Left hindlimb (tissue), 1 donor: ENCODE measurements around the gene CACNA2D3.

Source experiments
- DNase-seq: peaks from one replicate; pipeline ENCODE4 v3.0.0-alpha.2; 2018

CACNA2D3 gene

DNA sequence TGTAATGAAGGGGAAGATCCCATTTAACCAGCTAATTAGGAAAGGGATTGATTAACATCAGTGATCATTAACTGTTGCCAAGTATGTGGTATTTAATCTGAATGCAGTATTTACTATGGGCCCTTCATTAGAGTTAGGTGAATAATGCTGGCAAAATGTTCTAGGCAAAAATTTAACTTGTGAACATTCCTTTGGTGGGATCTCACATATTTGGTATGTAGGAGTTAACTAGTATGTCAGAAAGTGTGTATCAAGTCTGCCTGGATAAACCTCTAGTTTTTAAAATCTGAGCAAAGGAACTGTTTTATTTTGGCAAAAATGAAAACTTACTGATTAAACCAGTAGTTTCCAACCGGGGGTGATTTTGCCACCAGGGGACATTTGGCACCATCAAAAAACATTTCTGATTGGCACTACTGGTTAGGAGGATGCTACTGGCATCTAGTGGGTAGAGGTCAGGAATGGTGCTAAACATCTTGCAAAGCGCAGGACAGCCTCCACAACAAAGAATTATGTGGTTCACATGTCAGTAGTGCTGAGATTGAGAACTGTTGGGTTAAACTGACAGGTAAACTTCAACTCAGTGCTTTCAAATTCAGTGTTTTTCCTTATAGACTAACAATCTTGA is 783.0 kb downstream of the CACNA2D3 start:
- DNase-seq, result no peak

DNA sequence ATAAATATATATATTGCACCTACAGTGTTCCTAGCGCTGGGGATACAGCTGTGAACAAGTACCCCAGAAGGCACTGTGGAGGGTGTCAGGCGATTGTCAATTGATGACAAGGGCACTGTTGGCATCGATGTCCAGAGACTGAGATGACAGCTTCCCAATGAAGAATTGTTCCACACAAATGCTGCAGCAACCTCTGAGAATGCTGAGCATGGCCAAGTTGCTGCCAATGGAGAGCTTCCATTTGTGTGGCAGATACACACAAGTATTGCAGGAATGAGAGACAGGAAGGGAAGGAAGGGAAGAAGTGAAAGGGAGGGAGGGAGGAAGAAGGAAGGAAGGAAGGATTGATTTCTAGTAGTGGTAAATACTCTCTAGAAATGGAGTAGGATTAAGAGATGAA is 783.6 kb downstream of the CACNA2D3 start:
- DNase-seq, result no peak

DNA sequence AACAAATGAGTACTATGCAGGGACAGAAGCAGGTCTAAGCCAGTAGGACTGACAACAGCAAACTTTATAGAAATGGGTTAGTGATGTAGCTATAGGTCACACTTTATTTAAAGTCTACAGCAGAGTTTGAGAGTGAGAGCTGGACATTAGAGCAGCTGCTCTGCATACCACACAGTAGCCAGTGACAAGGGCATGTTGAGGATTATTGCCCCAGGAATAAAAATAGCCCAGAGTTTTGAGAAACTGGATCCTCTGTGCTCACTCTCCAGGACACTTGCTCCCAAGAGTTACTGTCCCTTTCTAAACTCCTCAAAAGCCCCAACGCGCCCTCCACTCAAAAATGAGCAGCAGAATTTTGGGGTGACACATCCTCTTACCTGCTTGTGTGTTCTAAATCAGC is 784.4 kb downstream of the CACNA2D3 start:
- no peak for DNase-seq

DNA sequence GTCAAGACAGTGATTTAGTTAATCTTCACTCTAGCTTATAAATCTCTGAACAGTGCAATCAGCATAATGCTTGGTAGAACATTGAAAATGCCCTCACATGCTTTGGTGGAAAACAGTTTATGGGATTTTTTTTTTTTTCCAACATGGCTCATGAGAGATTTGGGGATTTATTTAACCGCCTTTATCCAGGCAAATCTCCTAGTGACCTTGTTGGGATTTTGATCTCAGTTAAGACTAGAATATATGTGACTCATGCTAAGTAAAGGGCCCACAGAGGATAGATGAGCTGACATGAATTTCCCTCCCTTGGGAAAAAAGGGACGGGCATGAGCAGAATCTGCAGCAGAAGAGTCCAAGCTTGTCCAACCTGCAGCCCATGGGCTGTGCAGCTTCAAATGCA is 786.8 kb downstream of the CACNA2D3 start:
- DNase-seq, result no peak

DNA sequence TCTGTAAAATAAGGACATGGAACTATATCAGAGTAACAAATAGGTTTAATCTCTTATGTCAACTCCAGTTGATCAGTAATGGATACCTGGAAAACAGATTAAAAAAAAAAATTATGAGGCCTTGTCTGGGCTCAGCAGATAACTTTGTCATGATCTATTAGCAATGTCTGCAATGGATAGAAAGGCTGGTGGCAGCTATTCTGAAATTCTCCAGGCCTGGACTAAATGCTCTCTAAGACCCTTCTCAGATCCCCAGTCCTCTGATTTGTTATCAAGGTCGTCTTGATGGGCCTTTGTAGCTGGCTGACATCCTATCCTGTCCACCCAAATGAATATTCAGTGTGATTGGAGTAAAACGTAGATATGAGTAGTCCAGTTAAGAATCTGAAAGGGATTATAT is 791.8 kb downstream of the CACNA2D3 start:
- no peak for DNase-seq

DNA sequence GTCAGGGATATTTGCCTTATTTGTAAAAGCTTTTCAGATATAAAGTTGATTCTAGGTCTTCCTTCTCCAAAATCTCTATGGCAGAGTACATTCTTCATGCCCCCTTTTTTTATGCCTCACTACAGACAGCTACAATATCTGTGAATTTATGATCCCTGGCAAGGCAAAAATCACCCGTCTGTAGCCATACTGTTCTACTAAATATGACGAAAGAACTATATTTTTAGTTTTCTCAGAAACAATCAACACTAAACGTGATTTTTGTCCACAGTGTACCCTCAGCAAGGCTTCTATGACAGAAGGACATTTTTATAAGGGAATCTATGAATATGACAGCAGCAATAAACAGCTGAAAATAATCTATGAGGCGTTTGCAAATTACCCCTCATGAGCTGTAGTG is 792.8 kb downstream of the CACNA2D3 start:
- DNase-seq, result no peak

DNA sequence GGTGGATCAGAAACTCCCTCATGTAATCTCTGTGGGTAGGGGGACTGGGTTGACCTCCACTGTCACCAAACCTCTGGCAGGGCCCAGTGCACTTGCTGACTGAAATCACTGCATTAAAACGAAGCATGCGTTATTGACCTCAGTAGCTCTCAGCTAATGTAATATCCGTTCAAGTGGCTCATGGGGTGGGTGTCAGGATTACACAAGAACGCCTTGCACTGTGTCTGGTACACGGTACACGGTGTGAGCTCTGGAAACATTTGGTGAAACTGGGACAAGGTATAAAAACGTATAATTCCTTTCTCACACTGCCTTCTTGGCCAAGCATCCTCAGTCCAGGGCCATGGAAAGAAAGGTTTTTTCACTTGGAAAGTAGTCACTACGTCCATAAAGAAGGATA is 793.6 kb downstream of the CACNA2D3 start:
- DNase-seq, result no peak

DNA sequence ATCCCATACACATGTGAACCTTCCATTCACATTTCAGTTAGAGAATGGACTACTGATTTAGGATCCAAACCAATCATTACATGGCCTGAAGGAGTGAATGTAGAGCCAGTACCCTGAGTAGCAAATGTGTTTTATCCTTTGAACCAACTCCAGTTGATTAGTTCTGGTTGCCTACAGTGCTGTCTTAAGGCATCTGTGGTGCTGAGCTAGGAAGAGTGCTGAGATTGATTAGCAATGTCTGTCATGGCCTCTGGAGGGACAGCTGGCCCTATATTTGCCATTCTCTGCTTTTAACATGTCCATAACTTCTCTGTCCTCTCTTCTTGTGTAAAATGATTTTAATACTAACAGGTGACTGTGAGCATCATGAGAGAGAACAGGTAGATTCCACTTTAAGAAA is 794.4 kb downstream of the CACNA2D3 start:
- DNase-seq, result no peak

DNA sequence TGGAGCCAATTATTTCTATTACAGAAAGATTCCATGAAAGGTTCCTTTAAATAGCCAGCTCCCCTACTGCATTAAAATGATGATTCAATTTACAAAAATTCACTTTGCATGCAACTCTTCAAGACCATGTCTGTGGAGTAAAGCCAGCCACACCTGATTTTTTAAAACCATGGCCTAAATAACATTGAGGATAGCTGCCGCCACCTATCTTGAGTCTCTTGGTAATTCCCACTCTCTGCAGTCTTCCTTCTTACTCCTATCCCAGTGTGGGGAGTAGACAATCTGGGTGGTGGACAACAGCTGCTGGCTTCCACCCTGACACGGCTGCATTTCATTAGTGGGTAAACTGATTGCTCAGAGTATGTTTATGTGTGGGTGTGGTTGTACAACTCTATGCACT is 794.8 kb downstream of the CACNA2D3 start:
- DNase-seq, result no peak

DNA sequence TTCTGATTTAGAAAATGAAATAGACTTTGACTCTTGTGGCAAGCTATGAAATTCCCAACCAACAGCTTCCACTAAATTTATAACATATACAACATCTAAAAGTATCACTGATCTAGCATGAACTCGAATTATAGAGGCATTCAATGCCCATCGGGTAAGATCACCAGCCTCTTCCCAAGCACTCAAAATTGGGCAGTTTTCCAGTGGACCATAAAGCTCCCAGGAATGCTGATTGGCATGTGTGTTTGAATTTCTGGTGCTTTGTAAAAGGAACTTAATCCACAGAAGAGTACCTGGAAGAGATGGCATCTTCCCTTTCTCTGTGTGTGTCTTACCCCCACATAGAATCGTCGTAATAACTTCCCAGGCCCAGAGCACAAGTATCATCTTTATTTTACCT is 795.5 kb downstream of the CACNA2D3 start:
- DNase-seq, result no peak

DNA sequence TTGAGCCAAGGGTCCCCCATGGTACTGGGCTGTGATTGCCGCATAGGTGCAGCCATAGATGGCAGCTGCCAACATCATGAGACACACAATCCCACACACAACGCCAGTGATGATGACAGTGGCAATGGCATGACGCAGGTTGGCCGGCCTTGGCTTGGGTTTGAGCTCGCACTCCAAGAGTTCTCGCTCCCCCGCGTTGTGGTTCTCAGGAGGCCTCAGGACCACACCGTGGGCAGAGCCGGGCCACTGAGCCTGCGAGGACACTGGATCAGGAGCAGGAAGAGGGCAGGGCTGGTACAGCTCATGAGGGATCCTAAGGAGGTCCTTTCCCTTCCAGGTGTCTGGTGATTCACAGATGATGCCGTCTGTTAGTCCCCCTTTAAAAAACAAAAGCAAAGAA is 796.2 kb downstream of the CACNA2D3 start:
- DNase-seq, result no peak

DNA sequence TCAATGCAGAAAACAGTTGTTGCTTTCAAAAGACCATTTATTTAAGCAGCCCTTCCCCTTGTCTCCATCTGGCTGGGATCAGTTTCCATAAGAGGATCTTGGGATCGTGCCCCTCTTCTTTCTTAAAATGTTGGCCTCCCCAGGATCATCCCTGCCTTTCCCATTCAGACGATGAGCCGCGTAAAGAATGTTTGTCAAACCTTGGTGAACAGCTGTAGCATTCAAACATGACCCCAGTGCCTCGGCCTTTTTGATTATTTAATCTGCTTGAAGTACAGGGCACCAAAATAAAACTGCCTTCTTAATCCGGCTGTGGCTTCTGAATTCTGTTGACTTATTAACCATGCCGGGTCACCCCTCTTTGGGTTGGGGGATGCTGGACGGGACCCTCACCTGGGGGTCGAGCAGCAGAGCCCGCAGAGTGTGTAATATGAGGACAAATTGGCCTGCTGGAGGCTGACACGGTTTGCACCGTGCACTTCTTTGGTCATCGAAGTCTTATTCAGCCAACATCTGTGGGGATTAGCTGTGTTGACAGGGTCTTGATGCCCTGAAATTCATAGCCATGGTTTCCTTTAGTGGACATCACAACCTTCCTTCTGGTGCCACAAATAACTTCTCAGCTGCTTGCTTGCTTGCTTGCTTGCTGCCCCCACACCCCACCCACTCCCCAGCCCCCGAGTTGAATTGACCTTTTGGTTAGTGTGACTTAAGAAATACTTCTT is 805.9 kb downstream of the CACNA2D3 start, which contains the start of gene LRTM1:
Gene LRTM1, minus strand, starts transcription at position 14 of the 725 bp plus-strand sequence. CDS start 148 bp downstream, outside the sequence.
- no peak for DNase-seq

DNA sequence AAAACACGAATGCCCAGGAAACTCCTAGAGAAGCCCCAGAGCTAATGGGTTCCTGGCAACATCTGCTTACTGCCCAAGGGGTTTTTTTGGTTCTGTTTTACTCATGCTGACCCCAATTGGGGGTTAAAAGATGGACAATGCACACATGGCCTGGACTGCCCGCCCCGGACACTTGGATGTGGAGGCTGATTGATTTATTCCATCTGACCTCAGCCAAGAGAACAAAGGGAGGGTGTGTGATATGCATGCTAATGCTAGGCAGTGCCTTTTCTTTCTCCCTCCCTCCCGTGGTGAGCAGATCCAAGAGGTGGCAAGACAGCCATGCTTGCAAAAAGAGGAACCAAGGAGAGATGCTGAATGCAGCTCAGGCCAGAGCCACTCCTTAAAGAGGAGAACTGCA is 808.8 kb downstream of the CACNA2D3 start:
- DNase-seq, result no peak

DNA sequence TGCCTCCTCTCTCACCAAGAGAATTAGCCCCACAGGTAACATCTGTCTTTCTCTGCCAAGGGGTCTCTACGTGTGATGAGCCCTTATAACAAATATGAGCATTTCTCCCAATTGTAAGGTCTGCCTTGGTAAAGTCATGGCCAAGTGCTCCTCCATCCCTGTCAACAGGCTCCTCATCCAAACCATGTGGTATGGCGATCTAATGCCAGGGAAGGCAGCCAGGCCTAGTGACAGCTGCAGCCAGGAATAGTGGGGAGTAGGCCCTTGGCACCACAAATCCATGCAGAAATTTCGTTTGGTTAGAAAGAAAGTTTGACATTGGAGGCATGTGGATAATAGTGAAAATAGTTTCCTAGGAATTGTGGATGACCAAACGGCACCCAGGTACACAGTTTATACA is 810.3 kb downstream of the CACNA2D3 start:
- peak; percentile 56 for DNase-seq

DNA sequence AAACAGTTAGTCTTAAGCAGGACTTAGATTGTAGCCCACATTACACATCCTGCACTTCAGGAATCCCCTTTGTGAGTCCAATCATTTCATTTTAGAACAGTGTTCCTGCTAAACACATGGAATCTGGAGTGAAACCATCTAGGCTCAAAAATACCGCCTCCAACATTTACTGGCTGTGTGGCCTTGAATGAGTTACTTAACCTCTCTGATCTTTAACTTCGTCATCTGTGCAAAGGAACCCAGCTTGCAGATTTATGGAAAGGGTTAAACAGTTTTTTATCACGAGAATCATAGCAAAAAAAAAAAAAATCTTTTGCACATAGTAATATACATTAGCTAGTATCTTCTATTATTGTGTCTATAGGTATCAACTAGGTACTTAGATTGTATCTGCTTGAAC is 813.5 kb downstream of the CACNA2D3 start:
- no peak for DNase-seq

DNA sequence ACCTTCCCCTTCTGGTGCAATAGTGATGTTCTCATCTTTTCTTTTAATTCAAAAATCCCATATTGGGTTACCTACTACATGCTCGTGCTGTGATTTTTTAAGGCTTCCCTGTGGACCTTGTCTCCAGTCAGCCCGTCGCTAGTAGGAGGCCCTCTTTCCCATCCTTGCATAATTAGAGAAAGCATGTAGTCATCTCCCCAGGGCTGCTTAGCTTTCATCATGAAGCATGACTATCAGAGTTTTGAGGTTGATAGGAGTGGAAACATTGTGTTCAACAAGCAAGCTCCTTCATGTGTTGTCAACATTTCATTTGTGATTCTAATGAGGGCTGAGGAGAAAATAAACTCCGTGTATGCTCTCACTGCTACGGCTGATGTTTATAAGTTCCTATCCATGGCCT is 814.2 kb downstream of the CACNA2D3 start:
- DNase-seq, result no peak

DNA sequence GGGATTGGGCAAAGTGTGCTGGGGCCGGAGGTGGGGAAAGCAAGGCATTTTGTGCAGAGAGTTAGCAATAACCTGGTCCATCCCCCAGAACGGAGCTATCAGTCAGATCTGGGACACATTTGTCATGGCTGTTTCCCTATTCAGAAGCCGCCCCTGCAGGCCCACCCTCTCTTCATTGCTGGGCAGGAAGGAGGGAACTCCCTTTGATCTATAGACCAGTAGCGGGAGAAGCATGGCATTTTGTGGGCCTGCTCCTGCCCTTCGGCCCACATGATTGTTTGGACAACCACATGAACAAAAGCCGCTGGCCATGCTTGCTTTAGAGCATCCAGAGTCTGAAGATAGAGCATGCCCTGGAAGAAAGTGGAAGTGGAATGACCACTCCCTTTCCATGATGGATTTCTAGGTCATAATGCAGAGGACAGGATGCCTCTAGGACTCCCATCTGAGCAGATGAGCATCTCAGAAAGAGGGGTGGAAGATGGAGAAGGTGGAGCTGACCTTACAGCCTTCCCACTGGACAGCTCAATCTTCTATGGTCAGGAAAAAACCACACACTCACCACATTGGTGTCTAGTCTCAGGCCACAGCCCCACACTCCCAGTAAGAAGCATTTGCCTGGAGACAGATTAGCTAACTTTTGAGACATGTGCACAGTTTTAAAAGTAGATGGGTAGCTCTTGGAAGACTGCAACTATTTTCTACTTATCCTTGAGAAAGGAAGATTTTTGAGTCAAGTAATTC is 817.4 kb downstream of the CACNA2D3 start:
- DNase-seq, result no peak

DNA sequence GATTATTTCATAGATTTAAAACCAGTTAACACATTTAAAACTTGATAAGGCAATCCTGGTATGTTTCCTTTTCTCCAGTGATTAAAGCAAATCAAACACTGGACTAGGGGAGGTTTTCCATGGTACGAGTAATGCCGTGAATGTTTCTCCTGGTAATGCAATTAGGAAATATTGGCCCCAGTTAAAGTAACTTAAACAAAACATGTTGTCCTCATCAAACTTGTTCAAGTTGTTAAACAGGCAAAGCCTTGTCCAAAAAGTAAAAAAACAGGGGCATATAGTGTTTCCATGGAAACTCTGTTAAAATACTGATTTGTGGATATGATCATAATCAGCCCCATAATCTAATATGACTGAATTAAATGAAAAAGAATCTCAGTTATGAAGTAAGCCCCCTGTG is 818.6 kb downstream of the CACNA2D3 start:
- DNase-seq, result no peak

DNA sequence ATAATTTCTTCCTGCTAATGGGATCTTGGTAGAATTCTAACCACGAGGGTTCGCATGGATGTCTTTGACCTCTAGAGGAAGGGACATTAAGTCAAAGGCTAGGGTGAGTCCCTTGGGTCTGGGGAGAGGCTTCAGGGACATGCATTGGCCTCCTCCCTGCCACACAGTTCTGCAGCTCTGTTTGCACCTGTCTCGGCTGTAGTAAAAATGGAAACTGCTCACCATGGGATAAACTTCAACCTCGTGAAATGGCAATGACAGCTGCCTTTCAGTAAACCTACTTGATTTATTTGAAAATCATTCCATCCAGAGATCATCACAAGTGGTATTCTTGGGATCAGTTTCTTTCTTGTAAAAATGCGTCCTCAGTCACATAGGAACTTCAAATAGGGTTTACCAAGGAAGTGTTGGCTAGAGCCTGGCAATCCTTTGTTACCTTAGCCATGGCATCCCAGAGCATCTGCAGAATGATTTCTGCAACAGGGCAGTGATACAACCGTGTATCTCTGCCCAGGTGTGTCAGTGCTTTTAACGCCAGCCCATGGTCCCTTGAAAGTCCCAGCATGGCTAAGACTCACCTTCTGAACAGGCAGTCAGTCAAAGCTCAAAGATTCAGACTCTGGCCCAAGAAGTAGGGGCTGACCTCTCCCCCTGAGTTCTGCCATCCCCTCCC is 819.5 kb downstream of the CACNA2D3 start:
- no peak for DNase-seq

DNA sequence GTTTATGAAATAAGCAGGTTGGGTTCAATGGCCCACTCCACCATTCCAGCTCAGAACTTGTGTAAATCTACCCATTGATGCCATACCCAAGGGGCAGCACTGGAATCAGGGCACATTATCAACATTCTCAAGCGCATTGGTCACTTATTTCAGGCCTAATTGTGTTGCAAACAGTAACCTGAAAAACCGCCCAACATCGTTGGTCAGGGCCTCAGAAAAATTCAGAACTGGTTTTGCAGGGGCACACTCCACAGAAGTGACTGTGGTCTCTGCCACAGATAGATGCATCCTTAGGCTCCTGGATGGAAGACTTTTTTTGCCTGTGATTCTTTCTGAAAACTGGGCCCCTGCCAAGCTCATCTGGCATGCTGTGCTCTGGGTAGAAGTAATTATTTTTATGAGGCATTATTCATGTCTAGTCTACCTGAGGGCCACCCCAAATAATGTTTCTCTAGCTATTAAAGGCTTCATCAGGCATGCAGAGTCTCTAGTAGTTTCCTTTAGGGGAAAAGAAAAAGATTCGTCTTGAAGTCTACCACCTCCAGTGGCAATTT is 827.2 kb downstream of the CACNA2D3 start:
- no peak for DNase-seq

DNA sequence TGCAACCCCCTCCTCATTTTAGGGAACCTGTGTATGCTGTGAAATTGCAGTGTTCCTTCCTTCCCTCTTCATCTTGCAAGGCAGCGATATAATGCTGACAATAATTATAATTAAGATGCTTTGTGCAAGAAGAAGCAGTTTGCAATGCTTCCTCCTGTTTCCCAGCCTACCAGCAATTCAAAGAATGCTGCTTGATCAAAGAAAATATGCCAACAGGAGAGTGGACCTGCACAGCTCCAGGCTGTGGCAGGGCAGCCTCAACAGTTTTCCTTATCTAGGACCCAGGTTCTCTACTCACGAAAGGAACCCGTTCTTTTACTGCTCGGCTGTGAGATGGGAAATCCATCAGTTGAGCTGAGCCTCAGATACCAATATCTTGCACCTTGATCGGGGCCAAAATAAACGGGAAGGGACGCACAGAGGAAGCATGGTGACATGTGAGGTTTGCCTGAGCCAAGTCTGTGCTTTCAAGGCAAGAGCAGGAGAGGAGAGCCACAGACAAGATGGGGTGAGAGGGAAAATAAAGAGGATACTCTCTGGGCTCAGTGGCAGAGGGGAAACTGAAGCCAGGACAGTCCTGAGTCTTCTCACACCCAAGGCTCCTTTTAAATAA is 828.1 kb downstream of the CACNA2D3 start:
- DNase-seq, result no peak

DNA sequence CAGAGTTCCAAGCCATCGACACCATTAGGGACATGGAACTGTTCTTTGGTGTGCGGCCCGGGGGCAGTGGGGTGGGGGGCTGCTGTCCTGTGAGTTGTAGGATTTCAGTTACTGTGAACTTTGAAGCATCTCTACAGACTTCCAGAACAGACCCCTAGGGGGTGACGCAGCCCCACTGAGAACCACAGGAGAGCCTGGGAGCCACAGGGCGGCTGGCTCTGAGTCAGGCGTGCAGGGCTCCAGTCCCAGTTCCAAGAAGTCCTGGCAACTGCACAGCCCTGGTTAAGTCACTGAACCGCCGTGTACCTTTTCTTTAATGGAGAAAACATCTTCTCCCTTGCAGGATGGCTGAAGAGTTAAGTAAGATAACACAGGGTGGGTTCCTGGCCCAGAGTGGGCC is 829.1 kb downstream of the CACNA2D3 start:
- DNase-seq, result peak; percentile 85

DNA sequence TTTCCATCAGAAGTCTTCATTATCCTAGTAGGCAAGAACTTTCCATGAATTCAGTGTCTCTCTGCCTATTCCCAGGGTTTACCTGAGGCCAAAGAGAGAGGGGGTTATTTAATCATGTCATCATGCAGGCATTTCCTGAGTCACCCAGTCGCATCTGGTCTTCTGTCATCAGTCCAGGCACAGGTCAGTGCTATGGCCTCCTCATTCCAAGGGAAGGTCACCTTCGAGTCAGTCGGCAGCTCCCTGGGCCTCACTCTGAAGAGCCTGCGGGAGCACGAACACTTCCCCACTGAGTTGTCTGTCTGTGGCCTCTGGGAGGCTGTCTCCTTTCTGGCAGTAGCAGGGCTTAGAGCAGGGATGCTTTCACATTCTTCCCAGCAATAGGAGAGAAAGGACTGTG is 831.7 kb downstream of the CACNA2D3 start:
- no peak for DNase-seq
